Effector memory CD4-positive, alpha-beta T cell (primary cell): ENCODE data around the gene MEX3A.
"Not testable (repeated sequence)": the region's sequence is repeated elsewhere in the genome, so short reads cannot be mapped to it uniquely, and the experiment has no call there.

Experiments
- DNase-seq, 3 donors: peaks; one replicate each; pipeline ENCODE4 v3.0.0-alpha.2; 2020
- H3K27ac ChIP-seq: 2 replicates; pipeline ENCODE4 v1.7.0; 2013; ENCODE audit warnings: mild to moderate bottlenecking, low read length, moderate library complexity; ENCODE audit not compliant: insufficient read depth, poor library complexity, severe bottlenecking
- H3K27me3 ChIP-seq: replicated peaks from 2 replicates; pipeline ENCODE4 v1.7.0; 2013; ENCODE audit warnings: mild to moderate bottlenecking, low read length; ENCODE audit not compliant: insufficient read depth, control insufficient read depth, poor library complexity, severe bottlenecking
- H3K36me3 ChIP-seq: 2 replicates; pipeline ENCODE4 v1.7.0; 2013; ENCODE audit warnings: mild to moderate bottlenecking, low read length, moderate library complexity; ENCODE audit not compliant: control insufficient read depth, insufficient read depth
- H3K4me1 ChIP-seq: 2 replicates; pipeline ENCODE4 v1.7.0; 2013; ENCODE audit warnings: low read length, mild to moderate bottlenecking; ENCODE audit not compliant: control insufficient read depth, insufficient read depth, poor library complexity, severe bottlenecking
- H3K4me3 ChIP-seq: 2 replicates; pipeline ENCODE4 v1.7.0; 2013; ENCODE audit warnings: low read length, low read depth, mild to moderate bottlenecking; ENCODE audit not compliant: insufficient read depth, poor library complexity, severe bottlenecking
- H3K9me3 ChIP-seq: 2 replicates; pipeline ENCODE4 v1.7.0; 2013; ENCODE audit warnings: mild to moderate bottlenecking, low read length, moderate library complexity; ENCODE audit not compliant: control insufficient read depth

The MEX3A gene

DNA sequence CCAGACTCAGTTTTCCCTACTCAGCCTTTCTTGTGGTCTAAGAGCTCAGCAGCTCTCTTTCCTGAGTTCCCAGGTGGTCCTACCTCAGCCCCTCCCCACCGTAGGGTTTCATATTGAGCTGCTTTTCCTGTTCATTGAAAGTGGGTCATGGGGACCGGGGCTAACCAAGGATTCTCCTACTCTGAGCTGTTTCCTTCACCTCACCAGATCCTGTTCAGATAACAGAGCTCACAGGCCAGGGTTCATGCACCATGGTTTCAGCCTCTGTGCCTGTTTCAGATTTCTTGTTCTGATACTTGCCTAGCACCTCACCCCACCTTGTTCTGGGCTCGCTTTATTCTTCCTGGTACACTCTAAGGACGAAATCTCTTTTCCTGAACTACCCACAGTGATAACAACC is 37.2 kb downstream of the MEX3A start:
- no peak overlapping the region for H3K27ac ChIP-seq
- no peaks in the 10 kb centered on the region for H3K9me3 ChIP-seq
- H3K4me3 ChIP-seq: no peak overlapping the region
- H3K27me3 ChIP-seq: no peaks in the 10 kb centered on the region
- peaks cover 8% of the 10 kb centered on the region for H3K4me1 ChIP-seq
- peaks cover 14% of the 10 kb centered on the region for H3K36me3 ChIP-seq
- DNase-seq: no peak

DNA sequence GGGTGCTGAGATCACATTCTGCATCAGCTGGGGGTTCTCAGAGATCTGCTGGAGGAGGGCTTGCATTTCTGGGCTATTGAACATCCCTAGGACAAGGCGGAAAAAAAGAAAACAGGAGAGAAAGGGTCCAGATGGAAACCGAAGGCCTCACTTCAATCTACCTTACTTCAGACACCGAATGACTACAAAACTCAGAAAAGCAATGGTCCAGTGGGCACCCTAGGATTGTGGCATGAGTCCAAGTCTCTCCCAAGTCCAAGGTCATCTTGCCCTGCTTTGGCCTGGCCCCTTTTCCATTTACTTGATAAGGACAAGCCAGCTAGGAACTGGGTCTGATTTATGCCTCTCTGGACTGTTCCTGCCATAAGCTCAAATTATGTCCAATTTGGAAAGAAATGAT is 39.4 kb downstream of the MEX3A start:
- H3K27ac ChIP-seq: no peak overlapping the region
- H3K4me1 ChIP-seq: peaks cover 8% of the 10 kb centered on the region
- H3K27me3 ChIP-seq: no peaks in the 10 kb centered on the region
- H3K4me3 ChIP-seq: no peak overlapping the region
- peaks cover 9% of the 10 kb centered on the region for H3K36me3 ChIP-seq
- DNase-seq: no peak
- H3K9me3 ChIP-seq: no peaks in the 10 kb centered on the region

DNA sequence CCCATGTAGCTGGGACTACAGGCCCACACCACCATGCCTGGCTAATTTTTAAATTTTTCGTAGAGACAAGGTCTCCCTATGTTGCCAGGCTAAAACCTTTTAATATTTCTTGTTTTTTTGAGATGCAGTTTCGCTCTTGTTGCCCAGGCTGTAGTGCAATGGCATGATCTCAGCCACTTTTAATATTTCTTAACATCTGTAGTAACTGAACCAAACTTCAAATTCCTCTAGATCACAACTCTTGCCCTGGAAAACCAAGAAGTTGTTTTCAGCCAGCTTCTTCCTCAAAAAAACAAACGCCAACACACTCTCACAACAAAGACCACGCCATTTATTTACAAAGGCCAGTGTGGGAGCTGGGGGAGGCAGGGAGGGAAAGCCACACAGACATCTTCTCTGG is 47.3 kb downstream of the MEX3A start:
- H3K27me3 ChIP-seq, DNase-seq, H3K4me3 ChIP-seq, H3K9me3 ChIP-seq, H3K27ac ChIP-seq, H3K36me3 ChIP-seq, H3K4me1 ChIP-seq: not testable (repeated sequence)

DNA sequence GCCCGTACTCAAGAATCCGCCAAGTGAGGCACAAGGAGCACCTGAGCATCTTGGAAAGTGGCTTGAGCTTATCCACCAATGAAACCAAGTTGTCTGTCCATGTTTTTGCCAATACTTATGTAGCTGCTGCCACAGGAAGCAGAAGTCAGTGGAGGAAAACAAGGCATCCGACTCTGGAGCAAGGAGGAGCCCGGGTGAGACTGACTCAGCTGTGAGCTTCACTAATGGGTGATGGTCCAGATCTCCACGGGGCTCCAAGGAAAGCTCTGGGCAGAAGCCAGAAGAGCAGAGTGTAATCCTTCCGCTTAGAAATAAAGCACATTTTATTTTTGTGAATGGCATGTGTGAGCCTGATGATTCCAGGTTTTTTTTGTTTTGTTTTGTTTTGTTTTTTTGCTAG is 49.3 kb downstream of the MEX3A start:
- H3K27me3 ChIP-seq: no peaks in the 10 kb centered on the region
- no peak for DNase-seq
- H3K4me3 ChIP-seq: no peak overlapping the region
- H3K9me3 ChIP-seq: no peaks in the 10 kb centered on the region
- no peak overlapping the region for H3K27ac ChIP-seq
- no peaks in the 10 kb centered on the region for H3K4me1 ChIP-seq
- H3K36me3 ChIP-seq: peaks cover 6% of the 10 kb centered on the region

DNA sequence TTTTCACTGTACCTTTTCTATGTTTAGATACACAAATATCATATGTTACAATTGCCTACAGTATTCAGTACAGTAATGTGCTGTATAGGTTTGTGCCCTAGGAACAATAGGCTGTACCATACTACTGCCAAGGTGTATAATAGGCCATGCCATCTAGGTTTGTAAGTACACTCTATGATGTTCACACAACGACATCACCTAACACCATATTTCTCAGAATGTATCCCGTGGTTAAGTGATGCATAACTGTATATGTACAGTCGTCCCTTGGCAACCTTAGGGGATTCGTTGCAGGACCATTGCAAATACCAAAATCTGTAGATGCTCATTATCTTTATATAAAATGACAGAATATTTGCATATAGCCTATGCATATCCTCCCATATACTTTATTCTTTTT is 55.7 kb downstream of the MEX3A start:
- no peaks in the 10 kb centered on the region for H3K36me3 ChIP-seq
- no peaks in the 10 kb centered on the region for H3K9me3 ChIP-seq
- no peak overlapping the region for H3K4me3 ChIP-seq
- H3K27ac ChIP-seq: no peak overlapping the region
- no peaks in the 10 kb centered on the region for H3K27me3 ChIP-seq
- H3K4me1 ChIP-seq: no peaks in the 10 kb centered on the region
- DNase-seq: no peak

DNA sequence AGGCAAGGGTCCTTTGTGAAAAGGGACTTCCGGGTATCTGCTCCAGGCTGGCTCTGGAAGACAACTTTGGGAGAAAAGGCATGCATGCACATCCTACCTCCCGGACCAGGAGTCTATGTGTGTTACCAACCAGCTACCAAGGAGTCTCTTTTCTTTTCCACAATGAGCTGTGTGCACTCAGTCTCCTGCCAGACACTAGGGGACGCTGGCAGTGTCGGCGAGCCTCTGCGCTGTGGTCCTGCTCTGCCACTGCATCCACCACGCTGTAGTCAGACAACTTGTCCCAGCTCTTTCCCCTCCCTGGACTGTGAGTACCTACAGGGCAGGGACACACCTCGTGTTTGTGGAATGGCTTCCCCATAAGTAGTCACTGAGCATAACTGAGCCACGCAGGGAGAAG is 56.4 kb downstream of the MEX3A start:
- Histone ChIP-seq H3K36me3 (no peaks in the 10 kb centered on the region), H3K4me1 (no peaks in the 10 kb centered on the region), H3K27ac (no peak overlapping the region), H3K4me3 (no peak overlapping the region), H3K27me3 (no peaks in the 10 kb centered on the region), H3K9me3 (no peaks in the 10 kb centered on the region)
- DNase-seq: peak in 1 of 3 donors; percentile 5

DNA sequence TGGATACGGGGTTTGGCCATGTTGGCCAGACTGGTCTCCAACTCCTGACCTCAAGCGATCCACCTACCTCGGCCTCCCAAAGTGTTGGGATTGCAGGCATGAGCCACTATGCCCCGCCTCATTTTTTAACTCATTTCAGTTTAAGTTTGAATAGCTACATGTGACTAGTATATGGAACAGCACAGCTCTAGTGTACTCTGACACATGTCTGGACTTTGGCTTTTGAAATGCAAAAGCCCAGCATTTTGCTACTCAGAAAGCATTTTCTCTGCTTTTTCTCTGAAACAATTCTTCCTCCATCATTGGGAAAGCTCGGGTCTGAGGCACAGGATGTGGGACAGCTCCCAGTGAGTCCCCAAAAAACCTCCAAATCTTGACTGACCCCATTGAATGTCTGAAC is 57.5 kb downstream of the MEX3A start:
- H3K4me1 ChIP-seq: peaks cover 5% of the 10 kb centered on the region
- H3K4me3 ChIP-seq: no peak overlapping the region
- H3K36me3 ChIP-seq: no peaks in the 10 kb centered on the region
- no peak overlapping the region for H3K27ac ChIP-seq
- H3K9me3 ChIP-seq: no peaks in the 10 kb centered on the region
- no peaks in the 10 kb centered on the region for H3K27me3 ChIP-seq
- no peak for DNase-seq
